PC-9 (cell line): ENCODE data around the gene BCL6B. TPM values are rescaled to one million over a fixed set of nuclear protein-coding genes. Genes with fewer than 3 reads are reported as not detected.

Experiments used
- BruUV-seq: library from RNA; stranded (reverse); fragments of 400-500 nt; replicated peaks from 2 replicates; lab custom pipeline; 2021; lab: Mats Ljungman, UMichigan
- CTCF ChIA-PET: fragments of 300-600 bp; sonication (Branson Sonifier 250); formaldehyde crosslinking; loops from one replicate; lab custom pipeline; 2022; ENCODE audit warnings: antibody characterized with exemption; lab: Charles Lee
- POLR2A ChIA-PET: fragments of 300-600 bp; sonication (Branson Sonifier 250); formaldehyde crosslinking; loops from one replicate; lab custom pipeline; 2022; ENCODE audit warnings: antibody characterized with exemption; ENCODE audit not compliant: unreplicated experiment; lab: Charles Lee
- DNase-seq, 2 experiments: peaks; one replicate each; pipeline versions ENCODE4 v3.0.0 to v3.0.0-alpha.2; 2015 to 2022; ENCODE audit warnings: mixed read lengths in 1 of 2
- H2AFZ ChIP-seq: fragments of 200-600 bp; sonication (generic); 2 replicates; pipeline ENCODE4 v1.8.1; 2017; ENCODE audit warnings: antibody characterized with exemption
- H3F3A ChIP-seq: fragments of 200-600 bp; sonication (generic); 2 replicates; pipeline ENCODE4 v1.8.1; 2017; ENCODE audit warnings: antibody characterized with exemption, mild to moderate bottlenecking, low read depth; ENCODE audit not compliant: insufficient read depth
- H3K27ac ChIP-seq: fragments of 200-600 bp; sonication (generic); 2 replicates; pipeline ENCODE4 v1.6.1; 2016; ENCODE audit warnings: mixed run types
- H3K27me3 ChIP-seq: fragments of 200-600 bp; sonication (generic); 2 replicates; pipeline ENCODE4 v1.6.1; 2016; ENCODE audit warnings: low read depth, mixed run types; ENCODE audit not compliant: insufficient read depth
- H3K36me3 ChIP-seq: fragments of 200-600 bp; sonication (generic); 2 replicates; pipeline ENCODE4 v1.6.1; 2016; ENCODE audit warnings: low read depth, mixed run types
- H3K4me1 ChIP-seq: fragments of 200-600 bp; sonication (generic); replicated peaks from 2 replicates; pipeline ENCODE4 v1.6.1; 2016; ENCODE audit warnings: mixed run types; ENCODE audit not compliant: insufficient read depth
- H3K4me2 ChIP-seq: fragments of 200-600 bp; sonication (generic); 2 replicates; pipeline ENCODE4 v1.6.1; 2017; ENCODE audit warnings: mixed run types
- H3K4me3 ChIP-seq: fragments of 200-600 bp; sonication (generic); 2 replicates; pipeline ENCODE4 v1.6.1; 2016; ENCODE audit warnings: mixed run types
- H3K79me2 ChIP-seq: fragments of 200-600 bp; sonication (generic); 2 replicates; pipeline ENCODE4 v1.6.1; 2017; ENCODE audit warnings: low read depth, mixed run types
- H3K9me2 ChIP-seq: fragments of 200-600 bp; sonication (generic); 2 replicates; pipeline ENCODE4 v1.8.1; 2017; ENCODE audit warnings: mild to moderate bottlenecking; ENCODE audit not compliant: insufficient read depth
- H3K9me3 ChIP-seq: fragments of 200-600 bp; sonication (generic); 2 replicates; pipeline ENCODE4 v1.8.1; 2016; ENCODE audit warnings: low read depth; ENCODE audit not compliant: insufficient read depth
- H4K20me1 ChIP-seq: fragments of 200-600 bp; sonication (generic); 2 replicates; pipeline ENCODE4 v1.8.1; 2017; ENCODE audit not compliant: insufficient read depth
- CTCF ChIP-seq: fragments of 200-600 bp; sonication (generic); conservative IDR thresholded peaks from 2 replicates; pipeline ENCODE4 v1.6.1; 2017; ENCODE audit warnings: mixed run types, antibody characterized with exemption, mild to moderate bottlenecking, moderate library complexity
- EZH2 ChIP-seq: fragments of 200-600 bp; sonication (generic); IDR thresholded peaks from 2 replicates; pipeline ENCODE4 v1.8.0; 2017; ENCODE audit warnings: antibody characterized with exemption, low read depth
- intact Hi-C: fragments of 100-400 bp; cut with micrococcal nuclease; formaldehyde crosslinking; loops from one replicate; pipeline ENCODE4 v1.10.0; 2022; ENCODE audit not compliant: unreplicated experiment
- total RNA-seq: library from RNA; stranded (reverse); gene quantifications from 2 replicates; pipeline ENCODE4 v1.2.3, GENCODE V29; 2021

BCL6B gene
- total RNA-seq, 1 experiment from 2014 or later, result 0.28 TPM

- Histone ChIP-seq H3K4me3 (no peak overlapping the region), H3K27me3 (no peaks in the 10 kb centered on the region), H3F3A (peaks cover 48% of the 10 kb centered on the region), H3K79me2 (peaks cover 27% of the 10 kb centered on the region), H3K9me3 (no peaks in the 10 kb centered on the region), H3K4me2 (no peak overlapping the region), H4K20me1 (no peaks in the 10 kb centered on the region), H3K9me2 (no peaks in the 10 kb centered on the region), H3K4me1 (peaks cover 8% of the 10 kb centered on the region; the same call in 1 of the 2 replicates), H3K27ac (no peak overlapping the region), H3K36me3 (no peaks in the 10 kb centered on the region), H2AFZ (no peak overlapping the region)
- POLR2A ChIA-PET, result no interaction called here
- intact Hi-C loops, result no loop called here
- DNase-seq, result no peak
- CTCF ChIA-PET, result no interaction called here
- no peak for TF ChIP-seq EZH2
- no peak for TF ChIP-seq CTCF
- no TSS peak for BruUV-seq
Observed at GRCh38 chr17:7016418-7016817, 6.4 kb upstream of the BCL6B start.

DNA sequence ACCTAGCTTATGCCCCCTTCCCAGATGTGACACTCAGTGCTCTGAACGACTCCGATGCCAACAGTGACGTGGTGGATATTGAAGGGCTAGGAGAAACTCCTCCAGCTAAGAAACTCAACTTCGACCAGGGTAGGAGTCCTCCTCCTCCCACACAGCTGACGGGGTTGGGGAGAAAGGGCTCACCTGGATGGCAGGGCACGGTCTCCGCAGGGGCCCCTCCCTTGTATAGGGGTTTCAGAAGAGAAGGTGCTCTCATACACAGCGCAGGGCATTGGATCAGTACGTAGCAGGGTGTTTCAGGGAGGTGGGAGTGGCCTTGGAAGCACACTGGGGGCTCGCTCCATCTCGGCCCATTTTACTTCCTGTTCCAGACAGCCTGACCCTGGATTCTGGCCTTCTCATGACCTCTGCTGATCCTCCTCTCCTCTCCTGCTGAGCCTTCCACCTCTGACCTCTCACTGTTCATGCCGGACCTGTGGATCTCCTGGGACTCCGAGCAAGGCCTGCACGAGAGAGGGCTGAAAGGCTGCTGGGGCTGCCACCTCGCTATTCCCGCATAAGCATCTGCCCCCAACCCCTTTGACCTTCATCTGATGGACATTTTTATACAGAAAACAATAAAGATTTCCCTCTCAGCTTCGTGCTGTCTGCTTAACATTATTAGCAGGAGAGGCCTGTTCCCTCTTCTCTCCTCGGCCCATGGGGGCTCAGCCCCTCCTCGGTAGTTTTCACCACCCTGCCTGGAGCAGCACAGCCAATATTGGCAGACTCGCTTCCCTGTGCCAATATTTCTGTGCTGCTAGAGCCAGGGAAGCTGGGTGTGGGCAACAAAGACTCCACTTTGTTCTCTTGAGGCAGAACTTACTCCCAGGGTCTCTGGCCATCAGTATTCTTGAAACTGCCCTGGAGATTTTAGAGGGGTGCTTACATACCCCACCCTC lies 5.7 kb upstream of the BCL6B start:
- Histone ChIP-seq H3K4me2 (no peak overlapping the region), H3F3A (peaks cover 48% of the 10 kb centered on the region), H3K9me2 (no peaks in the 10 kb centered on the region), H4K20me1 (no peaks in the 10 kb centered on the region), H3K27me3 (no peaks in the 10 kb centered on the region), H3K79me2 (peaks cover 19% of the 10 kb centered on the region), H3K27ac (no peak overlapping the region), H2AFZ (no peak overlapping the region), H3K4me3 (no peak overlapping the region), H3K9me3 (no peaks in the 10 kb centered on the region), H3K36me3 (no peaks in the 10 kb centered on the region), H3K4me1 (peaks cover 10% of the 10 kb centered on the region; the same call in 1 of the 2 replicates)
- intact Hi-C loops, result no loop called here
- DNase-seq, result no peak
- CTCF ChIA-PET, result no interaction called here
- no peak for TF ChIP-seq EZH2
- TF ChIP-seq CTCF, result no peak
- BruUV-seq, result no TSS peak
- POLR2A ChIA-PET, result no interaction called here

- no peak overlapping the region for H2AFZ ChIP-seq
- no peak overlapping the region for H3K4me2 ChIP-seq
- no peaks in the 10 kb centered on the region for H3K36me3 ChIP-seq
- H3K27ac ChIP-seq, result no peak overlapping the region
- no TSS peak for BruUV-seq
- no peak for DNase-seq
- H3K4me1 ChIP-seq, result peaks cover 10% of the 10 kb centered on the region; the same call in 1 of the 2 replicates
- no peaks in the 10 kb centered on the region for H4K20me1 ChIP-seq
- ChIA-PET POLR2A (no interaction called here), CTCF (no interaction called here)
- peaks cover 46% of the 10 kb centered on the region for H3F3A ChIP-seq
- intact Hi-C loops, result no loop called here
- no peaks in the 10 kb centered on the region for H3K27me3 ChIP-seq
- no peak for TF ChIP-seq CTCF
- TF ChIP-seq EZH2, result no peak
- no peaks in the 10 kb centered on the region for H3K9me3 ChIP-seq
- no peaks in the 10 kb centered on the region for H3K9me2 ChIP-seq
- peaks cover 14% of the 10 kb centered on the region for H3K79me2 ChIP-seq
- H3K4me3 ChIP-seq, result no peak overlapping the region
Observed at GRCh38 chr17:7017827-7018200, 5.0 kb upstream of the BCL6B start.
